GM19397 (cell line): ENCODE measurements around the gene SLC24A3.

Experiments used
- ATAC-seq: cut with Tn5 transposase; IDR thresholded peaks from one replicate; pipeline ENCODE4 v1.9.1; 2021; ENCODE audit warnings: mild to moderate bottlenecking, moderate library complexity; ENCODE audit not compliant: unreplicated experiment

Gene SLC24A3

GRCh38 chr20:19493794-19494495 is 281.5 kb downstream of the SLC24A3 start:
- ATAC-seq: no peak

- ATAC-seq: no peak
Measured at GRCh38 chr20:19495905-19496703, 283.7 kb downstream of the SLC24A3 start.

GRCh38 chr20:19497064-19497463 is 284.6 kb downstream of the SLC24A3 start:
- ATAC-seq: no peak

GRCh38 chr20:19498756-19499155 is 286.3 kb downstream of the SLC24A3 start:
- ATAC-seq: no peak

GRCh38 chr20:19501476-19502115 is 289.2 kb downstream of the SLC24A3 start:
- no peak for ATAC-seq

- ATAC-seq: no peak
Measured at GRCh38 chr20:19502169-19502568, 289.7 kb downstream of the SLC24A3 start.

GRCh38 chr20:19504251-19504650 is 291.8 kb downstream of the SLC24A3 start:
- ATAC-seq: no peak

GRCh38 chr20:19506021-19506420 is 293.6 kb downstream of the SLC24A3 start:
- no peak for ATAC-seq

- ATAC-seq: no peak
Measured at GRCh38 chr20:19508449-19508848, 296.0 kb downstream of the SLC24A3 start.

- no peak for ATAC-seq
Measured at GRCh38 chr20:19510611-19511010, 298.2 kb downstream of the SLC24A3 start.

- no peak for ATAC-seq
Measured at GRCh38 chr20:19511931-19512330, 299.5 kb downstream of the SLC24A3 start.

GRCh38 chr20:19512886-19513677 is 300.6 kb downstream of the SLC24A3 start:
- no peak for ATAC-seq

- no peak for ATAC-seq
Measured at GRCh38 chr20:19515074-19515473, 302.6 kb downstream of the SLC24A3 start.

GRCh38 chr20:19519466-19519865 is 307.0 kb downstream of the SLC24A3 start:
- ATAC-seq: no peak

- no peak for ATAC-seq
Measured at GRCh38 chr20:19520261-19520660, 307.8 kb downstream of the SLC24A3 start.

GRCh38 chr20:19522071-19522801 is 309.8 kb downstream of the SLC24A3 start:
- no peak for ATAC-seq

GRCh38 chr20:19522836-19523590 is 310.6 kb downstream of the SLC24A3 start:
- ATAC-seq: no peak

- no peak for ATAC-seq
Measured at GRCh38 chr20:19524691-19525090, 312.2 kb downstream of the SLC24A3 start.

- ATAC-seq: no peak
Measured at GRCh38 chr20:19527509-19527908, 315.1 kb downstream of the SLC24A3 start.
